RWPE2 (cell line): ENCODE measurements around the gene AOPEP.
"Not testable (repeated sequence)": the region's sequence is repeated elsewhere in the genome, so short reads cannot be mapped to it uniquely, and the experiment has no call there.

Experiments used
- ATAC-seq: fragments of 200-7000 bp; cut with Tn5 transposase; 3 replicates; pipeline ENCODE4 v1.9.1; 2021; ENCODE audit warnings: low read depth
- DNase-seq: peaks from one replicate; pipeline ENCODE4 v3.0.0-alpha.2; 2020; ENCODE audit warnings: low spot score
- H3K27ac ChIP-seq: fragments of 450-650 bp; 2 replicates; pipeline ENCODE4 v1.5.1; 2017; ENCODE audit warnings: mild to moderate bottlenecking; ENCODE audit not compliant: poor library complexity, severe bottlenecking
- H3K27me3 ChIP-seq: fragments of 250-450 bp; sonication (Bioruptor Pico); 2 replicates; pipeline ENCODE4 v1.5.1; 2021; ENCODE audit warnings: mild to moderate bottlenecking, moderate library complexity; ENCODE audit not compliant: insufficient read depth, poor library complexity, severe bottlenecking
- H3K36me3 ChIP-seq: fragments of 250-450 bp; sonication (Bioruptor Pico); 2 replicates; pipeline ENCODE4 v1.5.1; 2020; ENCODE audit warnings: low read depth, mild to moderate bottlenecking, moderate library complexity
- H3K4me1 ChIP-seq: fragments of 250-450 bp; sonication (Bioruptor Pico); 2 replicates; pipeline ENCODE4 v1.5.1; 2021; ENCODE audit warnings: mild to moderate bottlenecking, moderate library complexity; ENCODE audit not compliant: insufficient read depth, poor library complexity, severe bottlenecking
- H3K4me3 ChIP-seq: fragments of 250-450 bp; sonication (Bioruptor Pico); 2 replicates; pipeline ENCODE4 v1.5.1; 2021; ENCODE audit warnings: mild to moderate bottlenecking, moderate library complexity; ENCODE audit not compliant: severe bottlenecking
- H3K9me3 ChIP-seq: fragments of 250-450 bp; sonication (Bioruptor Pico); 2 replicates; pipeline ENCODE4 v1.5.1; 2021; ENCODE audit warnings: mild to moderate bottlenecking, moderate library complexity; ENCODE audit not compliant: severe bottlenecking
- CTCF ChIP-seq: fragments of 450-650 bp; IDR thresholded peaks from one replicate; pipeline ENCODE4 v1.5.1; 2017; ENCODE audit warnings: mild to moderate bottlenecking, moderate library complexity; ENCODE audit not compliant: poor library complexity, severe bottlenecking

The AOPEP gene

GRCh38 chr9:94840738-94841137, 114.2 kb downstream of the AOPEP start:
- ATAC-seq = no peak
- no peak for DNase-seq
- Histone ChIP-seq H3K4me1 (no peaks in the 10 kb centered on the region), H3K36me3 (no peaks in the 10 kb centered on the region), H3K4me3 (no peak overlapping the region), H3K27me3 (no peaks in the 10 kb centered on the region), H3K9me3 (peaks cover 3% of the 10 kb centered on the region), H3K27ac (no peak overlapping the region)
- no peak for TF ChIP-seq CTCF

GRCh38 chr9:94843134-94843533, 116.6 kb downstream of the AOPEP start:
- Histone ChIP-seq H3K9me3 (no peaks in the 10 kb centered on the region), H3K36me3 (no peaks in the 10 kb centered on the region), H3K4me3 (no peak overlapping the region), H3K27ac (no peak overlapping the region), H3K27me3 (no peaks in the 10 kb centered on the region), H3K4me1 (peaks cover 6% of the 10 kb centered on the region)
- TF ChIP-seq CTCF = no peak
- no peak for DNase-seq
- no peak for ATAC-seq

GRCh38 chr9:94846739-94847138, 120.2 kb downstream of the AOPEP start:
- Histone ChIP-seq H3K27me3 (no peaks in the 10 kb centered on the region), H3K4me3 (no peak overlapping the region), H3K9me3 (no peaks in the 10 kb centered on the region), H3K36me3 (no peaks in the 10 kb centered on the region), H3K27ac (no peak overlapping the region), H3K4me1 (peaks cover 6% of the 10 kb centered on the region)
- TF ChIP-seq CTCF = no peak
- ATAC-seq = no peak
- DNase-seq = no peak

- Histone ChIP-seq H3K27ac (no peak overlapping the region), H3K9me3 (no peaks in the 10 kb centered on the region), H3K4me1 (peaks cover 6% of the 10 kb centered on the region), H3K27me3 (no peaks in the 10 kb centered on the region), H3K36me3 (no peaks in the 10 kb centered on the region), H3K4me3 (no peak overlapping the region)
- TF ChIP-seq CTCF = no peak
- DNase-seq (no peak), ATAC-seq (peak; percentile 69)
These were observed 121.0 kb downstream of the AOPEP start for GRCh38 chr9:94847486-94847885.

GRCh38 chr9:94848791-94849190, 122.3 kb downstream of the AOPEP start:
- not testable (repeated sequence) for ATAC-seq, H3K27ac ChIP-seq, H3K27me3 ChIP-seq

More at GRCh38 chr9:94848791-94849190, 122.3 kb downstream of the AOPEP start:
- H3K4me3 ChIP-seq, H3K36me3 ChIP-seq, H3K9me3 ChIP-seq, DNase-seq: not testable (repeated sequence)
- H3K4me1 ChIP-seq = peaks cover 18% of the 10 kb centered on the region
